Stomach (tissue), 19 donors: ENCODE results near the gene SNX27. TPM values are rescaled to one million over a fixed set of nuclear protein-coding genes. Genes with fewer than 3 reads are reported as not detected.

Experiments used
- DNase-seq, 2 donors: peaks; one replicate each; pipeline versions ENCODE4 v3.0.0 to v3.0.0-alpha.2; 2013 to 2019
- H3K27ac ChIP-seq, 5 donors: fragments of 200-600 bp in 4 of 5; sonication (generic) in 4 of 5; one replicate each; pipeline ENCODE4 v1.5.1; 2013 to 2019; ENCODE audit warnings: mild to moderate bottlenecking in 1 of 5, moderate library complexity in 1 of 5
- H3K27me3 ChIP-seq, 3 donors: fragments of 200-600 bp; sonication (generic); one replicate each; pipeline ENCODE4 v1.5.1; 2017 to 2019; ENCODE audit warnings: mixed run types in 1 of 3
- H3K36me3 ChIP-seq, 4 donors: fragments of 200-600 bp; sonication (generic); 1 replicate in 3 of 4; 2 replicates in 1 of 4; pipeline ENCODE4 v1.5.1; 2016 to 2019
- H3K4me1 ChIP-seq, 4 donors: fragments of 200-600 bp; sonication (generic); one replicate each; pipeline ENCODE4 v1.5.1; 2016 to 2019
- H3K4me3 ChIP-seq, 4 donors: fragments of 200-600 bp; sonication (generic) in 3 of 4; one replicate each; pipeline ENCODE4 v1.5.1; 2016 to 2019; ENCODE audit warnings: mild to moderate bottlenecking in 1 of 4
- H3K9me3 ChIP-seq, 4 donors: fragments of 200-600 bp; sonication (generic); one replicate each; pipeline ENCODE4 v1.5.1; 2016 to 2019
- CTCF ChIP-seq, 7 experiments: fragments of 450-650 bp in 4 of 7; fragments of 200-600 bp in 3 of 7; sonication (generic) in 3 of 7; IDR thresholded peaks; one replicate each; pipeline ENCODE4 v1.5.1; 2016 to 2019; ENCODE audit warnings: antibody characterized with exemption in 7 of 7, control low read depth in 2 of 7, mild to moderate bottlenecking in 1 of 7
- EP300 ChIP-seq: sonication (generic); formaldehyde crosslinking; IDR thresholded peaks from one replicate; pipeline ENCODE4 v1.6.1; 2017; ENCODE audit warnings: antibody characterized with exemption
- POLR2A ChIP-seq, 4 donors: fragments of 450-650 bp; IDR thresholded peaks; one replicate each; pipeline ENCODE4 v1.6.1; 2016; ENCODE audit warnings: antibody characterized with exemption in 4 of 4, control low read depth in 2 of 4, mild to moderate bottlenecking in 1 of 4, moderate library complexity in 1 of 4
- POLR2AphosphoS5 ChIP-seq, 3 donors: sonication (generic); formaldehyde crosslinking; IDR thresholded peaks; one replicate each; pipeline ENCODE4 v1.6.1; 2016; ENCODE audit warnings: antibody characterized with exemption in 3 of 3
- WGBS, 5 donors: extraction: QIAGEN DNeasy Blood & Tissue Kit in 3 of 5; methylation state at CpG; one replicate each; pipeline versions ENCODE4 v1.1.5 to v1.1.7; 2013 to 2018; 5-methylcytosine and 5-hydroxymethylcytosine counted together
- intact Hi-C: fragments of 100-400 bp; cut with DNase I; formaldehyde crosslinking; loops from one replicate; pipeline ENCODE4 v1.15.1; 2023; ENCODE audit warnings: low total_unique reads
- long read RNA-seq, 10 donors: transcript quantifications; one replicate each; lab custom pipeline, GENCODE V29; 2026
- polyA plus RNA-seq, 3 donors: library from polyadenylated mRNA; stranded (reverse); fragments of 200-250 nt; gene quantifications; one replicate each; pipeline ENCODE4 v1.2.3, GENCODE V29; 2013
- total RNA-seq, 5 donors: library from RNA; depleted of rRNA; stranded (reverse); fragments of >200 nt; gene quantifications; one replicate each; pipeline versions ENCODE4 v1.1.0 to v1.2.3, GENCODE V29; 2014 to 2016
- donor health status: healthy with polysubstance abuse.
- donor health status: Bipolar disorder and iron deficiency.
- donor health status: healthy.

Gene SNX27
- total RNA-seq = 10 to 100 TPM in 4 of 5 donors, 1 to 10 TPM in 1; 9.3 to 82.3 (median 31.2) TPM
- polyA plus RNA-seq = 1 to 10 TPM; 4.3 to 6.8 (median 5.8) TPM
- long read RNA-seq, donor 1, full-length matches to known transcripts = 2 of 2 reads
- long read RNA-seq, donor 1, partial matches to known transcripts = 0 of 2 reads
- long read RNA-seq, donor 1, other reads (novel, unspliced or antisense) = 0 of 2 reads
- long read RNA-seq, donor 2 = 0 reads
- long read RNA-seq, donor 3, full-length matches to known transcripts = 1 of 1 reads
- long read RNA-seq, donor 3, partial matches to known transcripts = 0 of 1 reads
- long read RNA-seq, donor 3, other reads (novel, unspliced or antisense) = 0 of 1 reads
- long read RNA-seq, donor 4 = 0 reads
- long read RNA-seq, donor 5, full-length matches to known transcripts = 3 of 3 reads
- long read RNA-seq, donor 5, partial matches to known transcripts = 0 of 3 reads
- long read RNA-seq, donor 5, other reads (novel, unspliced or antisense) = 0 of 3 reads
- long read RNA-seq, donor 6 = 0 reads
- long read RNA-seq, donor 7, full-length matches to known transcripts = 1 of 1 reads
- long read RNA-seq, donor 7, partial matches to known transcripts = 0 of 1 reads
- long read RNA-seq, donor 7, other reads (novel, unspliced or antisense) = 0 of 1 reads
- long read RNA-seq, donor 8, full-length matches to known transcripts = 1 of 1 reads
- long read RNA-seq, donor 8, partial matches to known transcripts = 0 of 1 reads
- long read RNA-seq, donor 8, other reads (novel, unspliced or antisense) = 0 of 1 reads
- long read RNA-seq, donor 9 = 0 reads
- long read RNA-seq, donor 10 = 0 reads

DNA sequence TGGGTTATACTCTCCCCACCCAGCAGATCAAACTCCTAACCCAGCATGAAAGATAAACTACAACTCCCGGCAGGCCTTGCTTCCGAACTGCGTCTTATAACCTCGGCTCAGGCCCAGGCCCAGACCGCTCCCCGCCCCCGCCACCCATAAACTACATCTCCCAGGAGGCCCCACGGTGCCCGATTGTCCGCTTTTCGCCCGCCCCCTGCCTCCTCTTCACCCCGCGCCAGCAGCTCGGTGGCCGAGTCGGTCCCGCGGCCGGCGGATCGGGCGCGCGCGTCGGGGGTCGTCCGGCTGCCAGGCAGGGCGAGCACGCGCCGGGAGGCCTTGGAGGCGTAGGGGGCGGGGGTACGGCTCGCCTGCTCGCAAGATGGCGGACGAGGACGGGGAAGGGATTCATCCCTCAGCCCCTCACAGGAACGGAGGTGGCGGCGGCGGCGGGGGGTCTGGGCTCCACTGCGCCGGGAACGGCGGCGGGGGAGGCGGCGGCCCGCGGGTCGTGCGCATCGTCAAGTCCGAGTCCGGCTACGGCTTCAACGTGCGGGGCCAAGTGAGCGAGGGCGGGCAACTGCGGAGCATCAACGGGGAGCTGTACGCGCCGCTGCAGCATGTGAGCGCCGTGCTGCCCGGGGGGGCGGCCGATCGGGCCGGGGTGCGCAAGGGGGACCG, at the start of gene SNX27:
Gene SNX27, plus strand, starts transcription at position 219 of the 669 bp plus-strand sequence. Its CDS starts 152 bp downstream, at position 371.
- 0 to 1% (median 1%) methylated on average over 14 to 79 of the region's 79 CpGs for WGBS, 5 donors

GRCh38 chr1:151562661-151563060, 49.2 kb upstream of the SNX27 start:
- Histone ChIP-seq H3K27me3 (no peaks in the 10 kb centered on the region), H3K27ac (no peak overlapping the region), H3K4me3 (no peak overlapping the region), H3K36me3 (peaks cover 8 to 48% (median 41%) of the 10 kb centered on the region in 4 donors), H3K4me1 (peaks cover 0 to 5% (median 0%) of the 10 kb centered on the region in 4 donors), H3K9me3 (no peaks in the 10 kb centered on the region)
- DNase-seq = no peak
- intact Hi-C loops = no loop called here
- WGBS, 5 donors = 73 to 100% (median 80%) methylated on average over 1 of the region's 1 CpG
- TF ChIP-seq POLR2AphosphoS5 (IDR thresholded peaks at IDR 0.05) (no peak), CTCF (IDR thresholded peaks at IDR 0.05) (no peak), EP300 (no peak), POLR2A (IDR thresholded peaks at IDR 0.05) (no peak)

More for the DNA sequence above, at the start of gene SNX27:
- Histone ChIP-seq H3K4me1 (peaks cover 15 to 50% (median 36%) of the 10 kb centered on the region in 4 donors), H3K36me3 (no peaks in the 10 kb centered on the region), H3K4me3 (peak within 1 kb of the TSS; percentile 79 to 100 (median 96)), H3K27me3 (no peaks in the 10 kb centered on the region), H3K27ac (peak within 1 kb of the TSS; percentile 93 to 97 (median 97)), H3K9me3 (no peaks in the 10 kb centered on the region)
- intact Hi-C loops = no loop called here
- peak; percentile 92 to 98 for DNase-seq
- TF ChIP-seq CTCF (IDR thresholded peaks at IDR 0.05) (no peak), EP300 (no peak), POLR2A (IDR thresholded peaks at IDR 0.05) (no peak), POLR2AphosphoS5 (IDR thresholded peaks at IDR 0.05) (peak in 2 of 3 donors; percentile 61 to 68)

- WGBS, 5 donors = 42 to 93% (median 45%) methylated on average over 2 of the region's 2 CpGs
- TF ChIP-seq POLR2AphosphoS5 (IDR thresholded peaks at IDR 0.05) = no peak
- no peak for TF ChIP-seq POLR2A (IDR thresholded peaks at IDR 0.05)
- TF ChIP-seq EP300 = no peak
- no peak for TF ChIP-seq CTCF (IDR thresholded peaks at IDR 0.05)
- H3K27me3 ChIP-seq = no peaks in the 10 kb centered on the region
- no peaks in the 10 kb centered on the region for H3K9me3 ChIP-seq
- peaks cover 0 to 5% (median 0%) of the 10 kb centered on the region in 4 donors for H3K4me1 ChIP-seq
- H3K4me3 ChIP-seq = no peak overlapping the region
- H3K27ac ChIP-seq = no peak overlapping the region
- intact Hi-C loops = no loop called here
- H3K36me3 ChIP-seq = peaks cover 8 to 52% (median 42%) of the 10 kb centered on the region in 4 donors
- DNase-seq = no peak
These were observed 48.5 kb upstream of the SNX27 start for GRCh38 chr1:151563376-151563775.
